GM12878 (cell line): ENCODE measurements around the gene SECISBP2.

Experiments
- MXI1 ChIP-seq: fragments of 150-350 bp; IDR thresholded peaks from 2 replicates; pipeline ENCODE4 v1.6.1; 2011; ENCODE audit warnings: low read depth, mild to moderate bottlenecking, inconsistent platforms, low read length, improper control_type of control experiment
- TF ChIP-seq, protein P1 (sequence below): IDR thresholded peaks from 2 replicates; pipeline ENCODE4 v1.6.1; 2011; ENCODE audit warnings: low read depth, mild to moderate bottlenecking, low read length, moderate library complexity, borderline replicate concordance; ENCODE audit errors: extremely low read depth
- TF ChIP-seq, protein P2 (sequence below), 3 experiments: IDR thresholded peaks in 2 of 3; conservative IDR thresholded peaks in 1 of 3; 2 replicates each; pipeline ENCODE4 v1.5.1; 2011; ENCODE audit warnings: low read depth in 3 of 3, low read length in 3 of 3, mild to moderate bottlenecking in 3 of 3, control low read depth in 2 of 3, moderate library complexity in 2 of 3, inconsistent platforms in 1 of 3, mixed read lengths in 1 of 3; ENCODE audit not compliant: control insufficient read depth in 2 of 3, insufficient read depth in 1 of 3; ENCODE audit errors: extremely low read depth in 1 of 3

DNA sequence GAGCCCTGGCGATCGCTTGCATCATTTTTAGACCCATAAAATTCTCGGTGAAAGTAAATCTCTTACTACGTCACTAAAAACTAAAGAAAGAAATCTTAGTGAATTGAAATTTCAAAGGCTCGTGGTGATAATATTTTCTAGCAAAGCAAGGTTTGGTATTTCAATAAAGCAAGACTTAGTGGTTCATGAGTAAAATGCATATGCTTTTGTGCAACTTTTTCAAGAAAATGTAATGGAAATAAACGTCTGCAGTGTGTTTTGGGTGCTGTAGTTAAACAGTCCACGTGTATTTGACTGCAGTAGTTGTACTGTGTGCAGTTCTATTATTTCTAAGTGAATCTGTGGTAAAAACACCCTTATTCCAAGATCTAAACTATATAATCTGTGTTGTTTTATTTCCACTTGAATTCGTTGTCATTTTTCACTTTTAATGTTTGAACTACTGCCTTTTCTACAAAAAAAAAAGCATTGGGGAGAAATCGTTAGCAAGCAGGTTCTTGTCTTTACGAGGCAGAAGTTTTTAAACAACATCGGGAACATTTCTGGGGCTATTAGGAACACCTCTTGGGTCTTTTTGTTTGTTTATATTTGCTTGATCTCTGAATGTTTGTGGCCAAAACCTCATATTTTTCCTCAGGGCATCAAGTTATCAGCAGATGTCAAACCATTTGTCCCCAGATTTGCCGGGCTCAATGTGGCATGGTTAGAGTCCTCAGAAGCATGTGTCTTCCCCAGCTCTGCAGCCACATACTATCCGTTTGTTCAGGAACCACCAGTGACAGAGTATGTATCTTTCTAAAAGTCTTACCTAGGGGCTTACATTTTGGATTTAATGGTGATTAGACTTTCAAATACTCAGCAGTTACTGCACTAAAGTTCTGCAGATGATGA, 960 bp downstream of the SECISBP2 start:
- TF ChIP-seq, protein P1, sequence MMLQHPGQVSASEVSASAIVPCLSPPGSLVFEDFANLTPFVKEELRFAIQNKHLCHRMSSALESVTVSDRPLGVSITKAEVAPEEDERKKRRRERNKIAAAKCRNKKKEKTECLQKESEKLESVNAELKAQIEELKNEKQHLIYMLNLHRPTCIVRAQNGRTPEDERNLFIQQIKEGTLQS, result no peak
- no peak for TF ChIP-seq MXI1
- TF ChIP-seq, protein P2, sequence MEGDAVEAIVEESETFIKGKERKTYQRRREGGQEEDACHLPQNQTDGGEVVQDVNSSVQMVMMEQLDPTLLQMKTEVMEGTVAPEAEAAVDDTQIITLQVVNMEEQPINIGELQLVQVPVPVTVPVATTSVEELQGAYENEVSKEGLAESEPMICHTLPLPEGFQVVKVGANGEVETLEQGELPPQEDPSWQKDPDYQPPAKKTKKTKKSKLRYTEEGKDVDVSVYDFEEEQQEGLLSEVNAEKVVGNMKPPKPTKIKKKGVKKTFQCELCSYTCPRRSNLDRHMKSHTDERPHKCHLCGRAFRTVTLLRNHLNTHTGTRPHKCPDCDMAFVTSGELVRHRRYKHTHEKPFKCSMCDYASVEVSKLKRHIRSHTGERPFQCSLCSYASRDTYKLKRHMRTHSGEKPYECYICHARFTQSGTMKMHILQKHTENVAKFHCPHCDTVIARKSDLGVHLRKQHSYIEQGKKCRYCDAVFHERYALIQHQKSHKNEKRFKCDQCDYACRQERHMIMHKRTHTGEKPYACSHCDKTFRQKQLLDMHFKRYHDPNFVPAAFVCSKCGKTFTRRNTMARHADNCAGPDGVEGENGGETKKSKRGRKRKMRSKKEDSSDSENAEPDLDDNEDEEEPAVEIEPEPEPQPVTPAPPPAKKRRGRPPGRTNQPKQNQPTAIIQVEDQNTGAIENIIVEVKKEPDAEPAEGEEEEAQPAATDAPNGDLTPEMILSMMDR (IDR thresholded peaks at IDR 0.05 in 2 of 3, conservative IDR thresholded peaks at IDR 0.05 in 1 of 3; ENCODE audit: control insufficient read depth in 2 of 3, extremely low read depth in 1 of 3, insufficient read depth in 1 of 3, low read depth in 3 of 3, low read length in 3 of 3), result no peak; a peak in 1 of 6 replicates
